RWPE2 (cell line): ENCODE measurements around the gene EIF5A2.

Experiments used
- ATAC-seq: fragments of 200-7000 bp; cut with Tn5 transposase; 3 replicates; pipeline ENCODE4 v1.9.1; 2021; ENCODE audit warnings: low read depth
- DNase-seq: peaks from one replicate; pipeline ENCODE4 v3.0.0-alpha.2; 2020; ENCODE audit warnings: low spot score
- H3K27ac ChIP-seq: fragments of 450-650 bp; 2 replicates; pipeline ENCODE4 v1.5.1; 2017; ENCODE audit warnings: mild to moderate bottlenecking; ENCODE audit not compliant: poor library complexity, severe bottlenecking
- H3K27me3 ChIP-seq: fragments of 250-450 bp; sonication (Bioruptor Pico); 2 replicates; pipeline ENCODE4 v1.5.1; 2021; ENCODE audit warnings: mild to moderate bottlenecking, moderate library complexity; ENCODE audit not compliant: insufficient read depth, poor library complexity, severe bottlenecking
- H3K36me3 ChIP-seq: fragments of 250-450 bp; sonication (Bioruptor Pico); 2 replicates; pipeline ENCODE4 v1.5.1; 2020; ENCODE audit warnings: low read depth, mild to moderate bottlenecking, moderate library complexity
- H3K4me1 ChIP-seq: fragments of 250-450 bp; sonication (Bioruptor Pico); 2 replicates; pipeline ENCODE4 v1.5.1; 2021; ENCODE audit warnings: mild to moderate bottlenecking, moderate library complexity; ENCODE audit not compliant: insufficient read depth, poor library complexity, severe bottlenecking
- H3K4me3 ChIP-seq: fragments of 250-450 bp; sonication (Bioruptor Pico); 2 replicates; pipeline ENCODE4 v1.5.1; 2021; ENCODE audit warnings: mild to moderate bottlenecking, moderate library complexity; ENCODE audit not compliant: severe bottlenecking
- H3K9me3 ChIP-seq: fragments of 250-450 bp; sonication (Bioruptor Pico); 2 replicates; pipeline ENCODE4 v1.5.1; 2021; ENCODE audit warnings: mild to moderate bottlenecking, moderate library complexity; ENCODE audit not compliant: severe bottlenecking
- CTCF ChIP-seq: fragments of 450-650 bp; IDR thresholded peaks from one replicate; pipeline ENCODE4 v1.5.1; 2017; ENCODE audit warnings: mild to moderate bottlenecking, moderate library complexity; ENCODE audit not compliant: poor library complexity, severe bottlenecking

Gene EIF5A2

DNA sequence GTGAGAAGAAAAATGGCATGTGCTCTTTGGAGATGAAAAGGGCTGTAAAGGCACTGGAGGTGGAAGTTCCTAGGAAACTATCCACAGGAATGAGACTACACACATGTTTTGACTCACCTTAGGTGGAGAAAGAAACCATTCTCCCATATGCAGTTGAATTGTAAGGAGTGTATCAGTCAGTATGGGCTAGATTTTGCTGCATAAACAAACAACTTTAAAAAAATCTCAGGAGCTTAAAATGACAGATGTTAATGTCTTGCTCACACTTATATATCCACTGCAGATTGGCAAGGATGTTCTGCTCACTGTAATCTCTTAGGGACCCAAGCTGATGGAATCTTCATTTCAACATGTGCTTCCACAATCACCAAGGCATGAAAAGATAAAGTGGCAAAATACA is 64.1 kb downstream of the EIF5A2 start:
- no peaks in the 10 kb centered on the region for H3K36me3 ChIP-seq
- peaks cover 4% of the 10 kb centered on the region for H3K27me3 ChIP-seq
- H3K9me3 ChIP-seq = peaks cover 2% of the 10 kb centered on the region
- H3K27ac ChIP-seq = no peak overlapping the region
- no peak overlapping the region for H3K4me3 ChIP-seq
- DNase-seq (no peak), ATAC-seq (no peak)
- H3K4me1 ChIP-seq = no peaks in the 10 kb centered on the region
- no peak for TF ChIP-seq CTCF

- Histone ChIP-seq H3K4me3 (no peak overlapping the region), H3K27me3 (peaks cover 4% of the 10 kb centered on the region), H3K27ac (no peak overlapping the region), H3K4me1 (no peaks in the 10 kb centered on the region), H3K9me3 (no peaks in the 10 kb centered on the region), H3K36me3 (no peaks in the 10 kb centered on the region)
- ATAC-seq (no peak), DNase-seq (no peak)
- no peak for TF ChIP-seq CTCF
Observed at GRCh38 chr3:170840291-170840859, 68.1 kb downstream of the EIF5A2 start.

GRCh38 chr3:170839518-170840100 is 68.8 kb downstream of the EIF5A2 start:
- peaks cover 4% of the 10 kb centered on the region for H3K27me3 ChIP-seq
- no peaks in the 10 kb centered on the region for H3K36me3 ChIP-seq
- no peak overlapping the region for H3K27ac ChIP-seq
- no peak overlapping the region for H3K4me3 ChIP-seq
- ATAC-seq (no peak), DNase-seq (no peak)
- H3K9me3 ChIP-seq = no peaks in the 10 kb centered on the region
- no peak for TF ChIP-seq CTCF
- no peaks in the 10 kb centered on the region for H3K4me1 ChIP-seq
